Endothelial cell of umbilical vein (primary cell): ENCODE results near the gene EVC. TPM values are rescaled to one million over a fixed set of nuclear protein-coding genes. Genes with fewer than 3 reads are reported as not detected.

Experiments used
- BruUV-seq: library from RNA; stranded (reverse); fragments of 400-500 nt; replicated peaks from 2 replicates; lab custom pipeline; 2021; lab: Mats Ljungman, UMichigan
- CTCF ChIA-PET: fragments of 300-600, 350-600 bp; sonication (Branson Sonifier 250); formaldehyde crosslinking; loops from one replicate; lab custom pipeline; 2021; ENCODE audit warnings: antibody characterized with exemption, inconsistent platforms; lab: Charles Lee
- POLR2A ChIA-PET: fragments of 300-600, 350-600 bp; sonication (Branson Sonifier 250); formaldehyde crosslinking; loops from one replicate; lab custom pipeline; 2021; ENCODE audit warnings: antibody characterized with exemption, inconsistent platforms; lab: Charles Lee
- DNase-seq: peaks from one replicate; pipeline ENCODE4 v3.0.0-alpha.2; 2011; ENCODE audit warnings: low read depth, low spot score
- FAIRE-seq: peaks from 2 replicates; lab custom pipeline; 2011; peaks lifted over from hg19 to GRCh38; lab: Jason Lieb, UNC
- H2AFZ ChIP-seq: 2 replicates; pipeline ENCODE4 v1.6.0; 2012; ENCODE audit warnings: low read depth, low read length, control low read depth, inconsistent platforms
- H3K27ac ChIP-seq: 2 replicates; pipeline ENCODE4 v1.5.1; 2011; ENCODE audit warnings: low read depth, mild to moderate bottlenecking, control low read depth, low read length, moderate library complexity; ENCODE audit not compliant: insufficient read depth
- H3K27me3 ChIP-seq, 2 experiments: 2 replicates each; pipeline versions ENCODE4 v1.6.0 to v1.6.1; 2011; ENCODE audit warnings: low read length in 2 of 2, mixed read lengths in 1 of 2; ENCODE audit not compliant: control insufficient read depth in 2 of 2, insufficient read depth in 2 of 2
- H3K36me3 ChIP-seq, 2 experiments: 2 replicates in 1 of 2; 3 replicates in 1 of 2; pipeline ENCODE4 v1.5.1; 2011; ENCODE audit warnings: low read length in 2 of 2, mild to moderate bottlenecking in 1 of 2, moderate library complexity in 1 of 2; ENCODE audit not compliant: control insufficient read depth in 2 of 2, insufficient read depth in 2 of 2; ENCODE audit errors: extremely low read depth in 1 of 2
- H3K4me1 ChIP-seq: 3 replicates; pipeline ENCODE4 v1.5.1; 2011; ENCODE audit warnings: mild to moderate bottlenecking, low read length; ENCODE audit not compliant: control insufficient read depth, insufficient read depth; ENCODE audit errors: extremely low read depth
- H3K4me2 ChIP-seq: 2 replicates; pipeline ENCODE4 v1.6.1; 2011; ENCODE audit warnings: low read length, control low read depth, mixed read lengths; ENCODE audit not compliant: insufficient read depth
- H3K4me3 ChIP-seq, 3 experiments: fragments of 200-600 bp in 1 of 3; sonication (generic), shearing (Covaris generic) in 1 of 3; replicated peaks in 1 of 3; 2 replicates each; pipeline ENCODE4 v1.5.1; 2011 to 2016; ENCODE audit warnings: control low read depth in 3 of 3, low read length in 3 of 3, mild to moderate bottlenecking in 2 of 3, inconsistent platforms in 1 of 3, low read depth in 1 of 3, moderate library complexity in 1 of 3; ENCODE audit not compliant: insufficient read depth in 1 of 3
- H3K79me2 ChIP-seq: 2 replicates; pipeline ENCODE4 v1.6.0; 2012; ENCODE audit warnings: low read length, inconsistent platforms; ENCODE audit not compliant: control insufficient read depth, insufficient read depth
- H3K9ac ChIP-seq: replicated peaks from 2 replicates; pipeline ENCODE3; 2011; ENCODE audit warnings: low read length, control low read depth; ENCODE audit not compliant: insufficient read depth; ENCODE audit errors: extremely low read depth
- H3K9me1 ChIP-seq: replicated peaks from 3 replicates; pipeline ENCODE4 v1.6.0; 2011; ENCODE audit warnings: mild to moderate bottlenecking, low read length; ENCODE audit not compliant: control insufficient read depth, insufficient read depth; ENCODE audit errors: extremely low read depth
- H3K9me3 ChIP-seq: replicated peaks from 2 replicates; pipeline ENCODE4 v1.5.1; 2012; ENCODE audit warnings: low read length, inconsistent platforms; ENCODE audit not compliant: control insufficient read depth, insufficient read depth
- H4K20me1 ChIP-seq: replicated peaks from 2 replicates; pipeline ENCODE3; 2011; ENCODE audit warnings: mild to moderate bottlenecking, low read length; ENCODE audit not compliant: control insufficient read depth, insufficient read depth; ENCODE audit errors: extremely low read depth
- EZH2 ChIP-seq: IDR thresholded peaks from 2 replicates; pipeline ENCODE4 v1.6.1; 2012; ENCODE audit warnings: borderline replicate concordance, low read depth, mild to moderate bottlenecking, moderate library complexity, low read length, inconsistent platforms; ENCODE audit not compliant: severe bottlenecking
- FOS ChIP-seq: IDR thresholded peaks from 2 replicates; pipeline ENCODE4 v1.6.1; 2011; ENCODE audit warnings: mild to moderate bottlenecking, low read length, moderate library complexity, borderline replicate concordance; ENCODE audit not compliant: insufficient read depth
- GATA2 ChIP-seq: IDR thresholded peaks from 2 replicates; pipeline ENCODE4 v1.7.0; 2011; ENCODE audit warnings: low read depth, mild to moderate bottlenecking, moderate library complexity, mixed read lengths, low read length; ENCODE audit not compliant: insufficient read length, insufficient read depth
- JUN ChIP-seq: IDR thresholded peaks from 2 replicates; pipeline ENCODE4 v1.6.1; 2011; ENCODE audit warnings: borderline replicate concordance, low read depth; ENCODE audit not compliant: insufficient read length, insufficient read depth
- MYC ChIP-seq: IDR thresholded peaks from one replicate; pipeline ENCODE4 v1.6.1; 2011; ENCODE audit warnings: mild to moderate bottlenecking, low read depth, low read length
- POLR2A ChIP-seq: IDR thresholded peaks from 2 replicates; pipeline ENCODE4 v1.6.1; 2012; ENCODE audit warnings: low read depth, mild to moderate bottlenecking, control low read depth, low read length
- POLR2AphosphoS5 ChIP-seq: IDR thresholded peaks from 2 replicates; pipeline ENCODE4 v1.6.1; 2012; ENCODE audit warnings: low read depth, mild to moderate bottlenecking, control low read depth, low read length, moderate library complexity; ENCODE audit not compliant: insufficient read depth
- dilution Hi-C: fragments of 300-500 bp; cut with MboI; formaldehyde crosslinking; loops from one replicate; pipeline ENCODE4 v1.15.0; 2019; ENCODE audit warnings: low sequenced_read_pairs; ENCODE audit not compliant: extremely low pct_ligation_motif_present
- intact Hi-C: fragments of 100-400 bp; cut with micrococcal nuclease; formaldehyde crosslinking; loops from one replicate; pipeline ENCODE4 v1.10.0; 2022
- polyA plus RNA-seq, 4 experiments: library from polyadenylated mRNA; depleted of rRNA in 3 of 4; stranded (reverse) in 3 of 4; unstranded in 1 of 4; fragments of >200 nt; gene quantifications; 2 replicates each; pipeline versions ENCODE4 v1.2.1 to v1.2.3, GENCODE V29; 2011 to 2012; ENCODE audit warnings: missing spikeins in 1 of 4
- total RNA-seq: library from RNA; stranded (reverse); gene quantifications from 2 replicates; pipeline ENCODE4 v1.2.3, GENCODE V29; 2021
- TF ChIP-seq, protein P1 (sequence below): IDR thresholded peaks from 2 replicates; pipeline ENCODE4 v1.6.1; 2011; ENCODE audit not compliant: insufficient read depth, insufficient read length
- TF ChIP-seq, protein P2 (sequence below), 2 donors: IDR thresholded peaks; 1 replicate in 1 of 2; 2 replicates in 1 of 2; pipeline ENCODE4 v1.5.1; 2011; ENCODE audit warnings: low read length in 2 of 2, mild to moderate bottlenecking in 2 of 2, moderate library complexity in 2 of 2, control low read depth in 1 of 2, inconsistent platforms in 1 of 2, low read depth in 1 of 2; ENCODE audit not compliant: insufficient read depth in 1 of 2; ENCODE audit errors: extremely low read depth in 1 of 2

EVC gene
- total and polyA plus RNA-seq, 2 donors (not counting 3 experiments of a cell fraction or from before 2014, with no cell fraction given): 6.3 to 31.6 TPM

DNA sequence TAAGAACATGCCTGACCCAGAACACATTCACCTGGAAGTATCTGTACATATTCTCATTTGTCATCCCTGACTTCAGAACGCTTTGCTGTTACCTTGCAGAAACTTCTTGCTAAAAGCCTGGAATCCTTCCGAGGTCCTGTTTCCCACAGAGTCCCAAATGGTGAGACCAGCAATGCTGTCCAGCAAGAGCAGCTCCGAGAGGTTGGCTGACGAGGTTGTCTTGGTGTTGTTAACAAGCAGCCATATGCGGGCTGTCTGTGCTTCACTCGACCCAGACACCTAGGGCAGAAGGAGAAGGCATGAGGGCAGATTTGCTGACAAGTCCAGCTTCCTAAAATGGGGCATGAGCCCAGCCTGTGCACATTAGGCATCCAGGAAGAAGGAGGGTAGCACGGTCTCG lies 21.9 kb upstream of the EVC start:
- peaks cover 3 to 47% of the 10 kb centered on the region in 2 experiments for H3K36me3 ChIP-seq
- no TSS peak for BruUV-seq
- H2AFZ ChIP-seq: no peak overlapping the region
- H3K4me1 ChIP-seq: no peaks in the 10 kb centered on the region
- intact Hi-C loops: no loop called here
- H3K27ac ChIP-seq: no peak overlapping the region
- H3K9ac ChIP-seq: no peak overlapping the region
- H4K20me1 ChIP-seq: no peaks in the 10 kb centered on the region
- H3K4me2 ChIP-seq: no peak overlapping the region
- H3K27me3 ChIP-seq: no peaks in the 10 kb centered on the region
- FAIRE-seq: no peak
- H3K4me3 ChIP-seq: no peak overlapping the region
- no peaks in the 10 kb centered on the region for H3K9me3 ChIP-seq
- H3K79me2 ChIP-seq: no peaks in the 10 kb centered on the region
- TF ChIP-seq EZH2 (no peak), POLR2AphosphoS5 (no peak), POLR2A (no peak), GATA2 (no peak), FOS (no peak), JUN (no peak), MYC (no peak)
- TF ChIP-seq, protein P1, sequence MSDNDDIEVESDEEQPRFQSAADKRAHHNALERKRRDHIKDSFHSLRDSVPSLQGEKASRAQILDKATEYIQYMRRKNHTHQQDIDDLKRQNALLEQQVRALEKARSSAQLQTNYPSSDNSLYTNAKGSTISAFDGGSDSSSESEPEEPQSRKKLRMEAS: no peak
- TF ChIP-seq, protein P2, sequence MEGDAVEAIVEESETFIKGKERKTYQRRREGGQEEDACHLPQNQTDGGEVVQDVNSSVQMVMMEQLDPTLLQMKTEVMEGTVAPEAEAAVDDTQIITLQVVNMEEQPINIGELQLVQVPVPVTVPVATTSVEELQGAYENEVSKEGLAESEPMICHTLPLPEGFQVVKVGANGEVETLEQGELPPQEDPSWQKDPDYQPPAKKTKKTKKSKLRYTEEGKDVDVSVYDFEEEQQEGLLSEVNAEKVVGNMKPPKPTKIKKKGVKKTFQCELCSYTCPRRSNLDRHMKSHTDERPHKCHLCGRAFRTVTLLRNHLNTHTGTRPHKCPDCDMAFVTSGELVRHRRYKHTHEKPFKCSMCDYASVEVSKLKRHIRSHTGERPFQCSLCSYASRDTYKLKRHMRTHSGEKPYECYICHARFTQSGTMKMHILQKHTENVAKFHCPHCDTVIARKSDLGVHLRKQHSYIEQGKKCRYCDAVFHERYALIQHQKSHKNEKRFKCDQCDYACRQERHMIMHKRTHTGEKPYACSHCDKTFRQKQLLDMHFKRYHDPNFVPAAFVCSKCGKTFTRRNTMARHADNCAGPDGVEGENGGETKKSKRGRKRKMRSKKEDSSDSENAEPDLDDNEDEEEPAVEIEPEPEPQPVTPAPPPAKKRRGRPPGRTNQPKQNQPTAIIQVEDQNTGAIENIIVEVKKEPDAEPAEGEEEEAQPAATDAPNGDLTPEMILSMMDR (IDR thresholded peaks at IDR 0.05; ENCODE audit: extremely low read depth in 1 of 2, insufficient read depth in 1 of 2, low read depth in 1 of 2, low read length in 2 of 2): no peak
- dilution Hi-C loops: no loop called here
- DNase-seq: no peak
- ChIA-PET CTCF (no interaction called here), POLR2A (no interaction called here)
- no peaks in the 10 kb centered on the region for H3K9me1 ChIP-seq
